NB4 (cell line): Measurements from ENCODE around the gene IDI1.

Experiments
- CTCF ChIP-seq: IDR thresholded peaks from one replicate; pipeline ENCODE4 v1.5.1; 2012; ENCODE audit warnings: low read depth, low read length
- POLR2A ChIP-seq: IDR thresholded peaks from 2 replicates; pipeline ENCODE4 v1.6.1; 2011; ENCODE audit warnings: mild to moderate bottlenecking; ENCODE audit not compliant: insufficient read length; ENCODE audit errors: extremely low read depth

GRCh38 chr10:1034758-1035157, 14.2 kb downstream of the IDI1 start:
- TF ChIP-seq CTCF (no peak), POLR2A (no peak)
